ENCODE results near the gene TACC3.

The TACC3 gene

DNA sequence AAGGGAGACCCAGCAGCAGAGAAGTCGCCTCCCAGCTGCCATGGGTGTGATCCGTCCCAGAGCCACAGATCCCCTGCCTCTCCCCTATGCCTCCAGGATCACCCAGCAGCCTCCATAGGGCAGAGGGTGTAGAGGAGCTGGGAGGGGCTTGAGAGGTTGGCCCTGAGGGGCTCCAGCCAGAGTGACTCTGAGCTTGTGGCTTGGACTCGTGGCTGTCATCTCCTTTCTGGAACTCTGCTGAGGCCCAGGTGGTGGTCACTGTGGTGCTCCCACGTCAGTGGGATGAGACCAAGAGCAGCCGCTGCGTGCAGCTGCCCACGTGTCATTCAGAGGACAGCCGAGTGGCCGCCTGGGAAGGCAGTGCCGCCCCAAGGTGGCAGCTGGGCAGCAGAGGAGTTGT, 4.2 kb downstream of the TACC3 start:
- no peak for DNase-seq

DNA sequence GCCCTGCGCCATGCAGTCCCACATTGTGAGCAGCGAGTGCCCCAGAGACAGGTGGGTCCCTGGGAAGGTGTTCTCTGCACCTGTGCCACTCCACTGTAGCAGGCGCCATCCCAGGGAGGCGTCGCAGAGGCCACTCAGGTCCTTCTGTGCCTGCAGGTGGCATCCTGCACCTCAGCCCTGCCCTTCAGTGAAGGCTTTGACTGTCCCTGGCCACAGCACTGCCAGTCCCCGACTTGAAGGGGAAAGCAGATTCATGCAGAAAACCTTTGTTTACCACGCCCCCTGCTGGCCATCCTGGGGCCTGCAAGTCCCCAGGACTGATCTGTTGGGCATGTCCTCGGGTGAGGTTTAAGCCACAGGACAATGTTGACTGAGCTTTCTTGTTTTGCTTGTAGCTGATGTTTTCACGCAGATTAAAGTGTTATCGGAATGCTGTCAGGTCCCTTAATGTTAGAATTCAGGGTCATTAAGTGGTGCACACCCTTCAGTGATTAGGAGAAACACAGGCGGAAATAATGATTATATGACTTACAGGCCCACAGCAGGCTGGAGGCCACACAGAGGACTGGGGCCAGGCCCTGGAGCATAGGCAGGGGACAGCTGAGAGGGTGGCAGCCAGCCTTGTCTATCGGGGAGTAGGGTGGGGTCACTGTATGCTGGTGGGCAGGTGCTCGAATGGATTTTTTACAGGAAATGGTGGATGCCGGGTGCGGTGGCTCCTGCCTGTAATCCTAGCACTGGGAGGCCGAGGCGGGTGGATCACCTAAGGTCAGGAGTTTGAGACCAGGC, 5.0 kb downstream of the TACC3 start:
- peak; percentile 62 to 67 for DNase-seq

DNA sequence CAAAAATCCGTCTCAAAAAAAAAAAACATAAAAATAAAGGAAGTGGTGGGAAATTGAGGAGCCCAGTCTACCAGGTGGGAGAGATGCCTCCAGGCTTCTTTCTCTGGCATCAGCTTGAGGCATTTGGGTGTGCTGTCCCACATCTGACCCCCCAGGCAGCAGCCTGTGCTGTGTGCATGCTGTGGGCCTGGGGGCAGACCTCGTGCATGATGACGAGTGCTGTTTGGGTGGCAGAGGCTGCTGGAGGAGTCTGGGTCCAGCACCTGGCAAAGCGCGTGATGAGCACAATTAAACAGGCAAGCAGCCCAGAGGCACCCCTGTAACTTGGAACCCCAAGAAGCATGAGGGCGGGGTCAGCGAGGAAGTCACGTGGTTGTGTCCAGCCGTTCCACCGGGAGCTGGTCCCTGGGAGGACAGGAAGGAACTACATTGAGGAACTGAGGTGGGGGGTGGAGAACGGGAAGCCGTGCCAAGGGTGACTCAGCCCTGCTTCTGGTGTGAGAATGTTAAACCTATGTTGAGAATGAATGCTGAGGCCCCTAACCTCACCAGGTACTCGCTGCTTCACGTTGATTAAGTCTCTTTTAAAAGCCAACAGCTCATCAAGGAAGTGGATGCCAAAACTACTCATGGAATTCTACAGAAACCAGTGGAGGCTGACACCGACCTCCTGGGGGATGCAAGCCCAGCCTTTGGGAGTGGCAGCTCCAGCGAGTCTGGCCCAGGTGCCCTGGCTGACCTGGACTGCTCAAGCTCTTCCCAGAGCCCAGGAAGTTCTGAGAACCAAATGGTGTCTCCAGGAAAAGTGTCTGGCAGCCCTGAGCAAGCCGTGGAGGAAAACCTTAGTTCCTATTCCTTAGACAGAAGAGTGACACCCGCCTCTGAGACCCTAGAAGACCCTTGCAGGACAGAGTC, 6.1 kb downstream of the TACC3 start:
- DNase-seq: peak; percentile 53 to 74

DNA sequence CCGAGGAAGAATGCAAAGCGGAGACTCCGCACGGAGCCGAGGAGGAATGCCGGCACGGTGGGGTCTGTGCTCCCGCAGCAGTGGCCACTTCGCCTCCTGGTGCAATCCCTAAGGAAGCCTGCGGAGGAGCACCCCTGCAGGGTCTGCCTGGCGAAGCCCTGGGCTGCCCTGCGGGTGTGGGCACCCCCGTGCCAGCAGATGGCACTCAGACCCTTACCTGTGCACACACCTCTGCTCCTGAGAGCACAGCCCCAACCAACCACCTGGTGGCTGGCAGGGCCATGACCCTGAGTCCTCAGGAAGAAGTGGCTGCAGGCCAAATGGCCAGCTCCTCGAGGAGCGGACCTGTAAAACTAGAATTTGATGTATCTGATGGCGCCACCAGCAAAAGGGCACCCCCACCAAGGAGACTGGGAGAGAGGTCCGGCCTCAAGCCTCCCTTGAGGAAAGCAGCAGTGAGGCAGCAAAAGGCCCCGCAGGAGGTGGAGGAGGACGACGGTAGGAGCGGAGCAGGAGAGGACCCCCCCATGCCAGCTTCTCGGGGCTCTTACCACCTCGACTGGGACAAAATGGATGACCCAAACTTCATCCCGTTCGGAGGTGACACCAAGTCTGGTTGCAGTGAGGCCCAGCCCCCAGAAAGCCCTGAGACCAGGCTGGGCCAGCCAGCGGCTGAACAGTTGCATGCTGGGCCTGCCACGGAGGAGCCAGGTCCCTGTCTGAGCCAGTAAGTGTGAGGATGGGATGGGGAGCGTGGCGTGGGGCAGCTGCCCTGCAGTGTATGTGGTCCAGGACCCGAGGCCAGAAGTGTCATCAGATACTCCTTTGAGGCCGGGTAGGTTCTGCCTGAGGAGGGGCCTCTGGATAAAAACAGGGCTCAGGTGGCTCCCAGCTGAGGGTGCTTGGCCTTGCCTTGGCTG, 7.0 kb downstream of the TACC3 start:
- DNase-seq: no peak

DNA sequence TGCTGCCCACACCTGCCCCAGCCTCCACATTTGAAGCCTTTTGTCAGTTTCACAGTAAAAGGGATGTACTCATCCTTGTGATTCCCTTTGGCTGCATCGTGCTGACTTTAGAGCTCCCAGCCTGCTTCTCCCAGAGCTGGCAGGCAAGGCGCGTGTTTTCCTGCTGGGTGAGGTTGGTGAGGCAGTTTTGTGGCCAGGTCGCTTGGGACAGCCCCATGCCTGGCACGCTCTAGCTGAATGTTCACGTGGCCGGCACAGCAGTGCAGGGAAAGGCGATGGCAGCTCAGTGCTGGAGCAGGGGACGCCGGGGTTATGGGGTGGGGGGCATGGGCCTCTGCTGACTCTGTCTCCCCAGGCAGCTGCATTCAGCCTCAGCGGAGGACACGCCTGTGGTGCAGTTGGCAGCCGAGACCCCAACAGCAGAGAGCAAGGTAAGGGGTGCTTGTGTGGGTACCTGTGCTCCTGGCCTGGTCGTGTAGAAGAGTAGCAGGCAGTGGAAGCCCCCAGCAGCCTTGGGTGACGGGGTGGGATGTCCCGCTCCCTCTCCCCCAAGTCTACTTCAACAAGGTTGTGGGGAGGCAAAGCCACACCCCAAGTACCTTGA, 9.3 kb downstream of the TACC3 start:
- DNase-seq: no peak

DNA sequence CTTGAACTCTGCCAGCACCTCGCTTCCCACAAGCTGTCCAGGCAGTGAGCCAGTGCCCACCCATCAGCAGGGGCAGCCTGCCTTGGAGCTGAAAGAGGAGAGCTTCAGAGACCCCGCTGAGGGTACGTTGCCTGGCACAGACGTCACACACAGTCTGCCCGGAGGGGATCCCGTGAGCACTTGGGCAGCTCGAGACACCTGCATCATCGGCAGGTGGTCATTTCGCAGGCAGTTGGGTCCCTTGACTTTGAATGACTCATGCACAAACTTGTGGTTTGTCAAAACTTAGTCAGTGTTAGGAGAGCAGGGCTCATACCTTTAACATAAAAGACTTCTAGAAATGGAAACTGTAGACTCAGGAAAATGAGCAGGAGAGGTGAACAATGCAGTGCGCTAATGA, 9.9 kb downstream of the TACC3 start:
- DNase-seq: no peak

DNA sequence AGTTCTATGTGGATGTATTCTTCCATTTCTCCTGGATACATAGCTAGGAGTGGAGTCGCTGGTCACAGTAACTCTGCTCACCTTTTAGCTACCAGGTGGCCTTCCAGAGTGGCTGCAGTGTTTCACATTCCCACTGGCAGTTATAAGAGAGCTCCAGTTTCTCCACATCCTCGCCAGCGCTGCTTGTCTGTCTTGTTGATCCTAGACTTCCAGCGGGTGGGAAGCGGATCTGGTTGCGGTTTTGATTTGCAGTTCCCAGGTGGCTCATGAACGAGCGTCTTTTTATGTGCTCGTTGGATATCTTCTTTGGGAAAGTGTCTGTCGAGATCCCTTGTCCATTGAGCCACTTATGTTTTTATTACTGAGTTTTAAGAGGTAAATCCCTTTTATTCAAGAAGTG, 11.6 kb downstream of the TACC3 start:
- no peak for DNase-seq

DNA sequence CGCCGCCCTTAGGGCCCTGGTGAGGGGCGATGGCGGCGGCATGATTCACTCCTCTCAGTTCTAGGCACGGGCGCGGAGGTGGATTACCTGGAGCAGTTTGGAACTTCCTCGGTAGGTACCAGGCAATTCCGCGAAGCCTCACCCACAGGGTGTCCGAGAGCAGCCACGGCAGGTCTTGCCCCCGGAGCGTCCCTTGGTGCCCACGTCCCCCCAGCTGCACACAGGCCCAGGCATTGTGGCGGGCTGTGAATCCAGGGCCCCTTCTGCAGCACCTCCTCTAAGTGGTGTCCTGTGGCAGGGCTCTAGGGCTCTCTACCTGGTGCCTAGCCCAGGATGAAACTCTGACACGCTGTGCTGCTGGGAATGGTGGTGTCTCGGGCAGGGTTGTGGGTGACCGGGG, 13.9 kb downstream of the TACC3 start:
- DNase-seq: no peak

DNA sequence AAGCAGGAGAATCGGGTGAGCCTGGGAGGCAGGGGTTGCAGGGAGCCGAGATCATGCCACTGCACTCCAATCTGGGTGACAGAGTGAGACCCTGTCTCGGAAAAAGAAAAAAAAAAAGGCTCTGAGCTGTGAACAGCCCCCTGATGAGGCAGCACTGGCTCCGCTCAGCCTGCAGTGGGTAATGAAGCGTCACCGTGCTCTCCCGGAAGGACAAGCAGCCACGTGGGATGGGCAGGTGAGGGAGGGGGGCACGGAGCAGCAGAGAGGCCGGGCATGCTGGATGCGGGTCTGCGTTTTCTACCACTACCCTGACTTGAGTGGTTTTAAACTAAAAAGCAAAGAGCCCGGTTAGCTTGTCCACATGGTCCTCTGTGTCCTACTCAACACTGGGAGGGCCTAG, 15.5 kb downstream of the TACC3 start:
- DNase-seq: no peak

DNA sequence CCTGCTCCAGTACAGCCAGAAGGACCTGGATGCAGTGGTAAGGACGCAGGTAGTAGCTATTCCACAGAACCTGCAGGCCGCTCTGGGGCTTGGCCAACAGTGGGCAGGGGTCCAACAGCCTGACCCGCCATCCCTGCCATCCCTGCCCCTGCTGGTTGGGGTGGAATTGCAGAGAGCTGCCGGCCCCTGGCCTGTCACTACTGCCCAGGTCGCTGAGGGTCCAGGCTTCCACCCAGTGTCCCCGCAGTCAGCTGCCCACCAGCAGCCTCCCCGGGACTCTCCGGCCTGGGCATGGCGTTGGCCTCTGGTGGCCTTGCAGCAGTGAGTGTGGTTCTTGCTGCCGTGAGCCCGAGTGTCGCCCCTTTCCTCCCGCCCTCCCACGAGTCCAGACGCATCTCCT, 16.3 kb downstream of the TACC3 start:
- no peak for DNase-seq

DNA sequence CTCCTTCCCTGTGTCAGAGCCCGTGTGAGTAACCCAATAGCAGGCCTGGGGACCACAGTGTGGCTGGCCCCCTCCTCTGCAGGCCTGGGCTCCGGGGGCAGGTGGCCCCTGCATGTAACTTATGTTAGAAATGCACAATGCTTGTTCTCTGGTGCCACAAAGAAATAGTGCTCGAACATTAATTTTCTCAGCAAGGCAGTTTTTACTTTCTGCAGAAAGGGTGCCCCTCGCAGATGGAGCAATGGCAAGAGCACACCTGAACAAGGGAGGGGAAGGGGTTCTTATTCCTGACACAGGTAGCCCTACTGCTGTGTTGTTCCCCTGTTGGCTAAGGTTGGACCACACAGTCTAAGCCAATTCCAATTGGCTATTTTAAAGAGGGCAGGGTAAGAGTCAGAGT, 17.1 kb downstream of the TACC3 start:
- no peak for DNase-seq

DNA sequence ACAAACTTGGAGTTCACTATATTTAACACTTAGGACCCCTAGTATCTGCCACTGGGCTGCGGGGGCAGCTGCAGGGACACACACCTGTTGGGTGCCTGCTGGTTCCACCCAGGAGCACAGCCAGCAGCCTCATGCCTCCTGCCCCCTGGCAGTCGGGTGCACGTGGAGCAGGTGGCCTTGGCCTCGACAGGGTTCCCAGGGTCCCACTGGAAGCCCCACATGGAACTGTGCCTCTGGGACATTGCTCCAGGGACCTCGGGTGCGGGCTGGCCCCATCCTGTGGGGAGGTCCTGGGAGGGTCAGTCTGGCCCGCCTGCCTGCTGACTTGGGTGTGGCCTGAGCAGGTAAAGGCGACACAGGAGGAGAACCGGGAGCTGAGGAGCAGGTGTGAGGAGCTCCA, 18.0 kb downstream of the TACC3 start:
- DNase-seq: no peak

DNA sequence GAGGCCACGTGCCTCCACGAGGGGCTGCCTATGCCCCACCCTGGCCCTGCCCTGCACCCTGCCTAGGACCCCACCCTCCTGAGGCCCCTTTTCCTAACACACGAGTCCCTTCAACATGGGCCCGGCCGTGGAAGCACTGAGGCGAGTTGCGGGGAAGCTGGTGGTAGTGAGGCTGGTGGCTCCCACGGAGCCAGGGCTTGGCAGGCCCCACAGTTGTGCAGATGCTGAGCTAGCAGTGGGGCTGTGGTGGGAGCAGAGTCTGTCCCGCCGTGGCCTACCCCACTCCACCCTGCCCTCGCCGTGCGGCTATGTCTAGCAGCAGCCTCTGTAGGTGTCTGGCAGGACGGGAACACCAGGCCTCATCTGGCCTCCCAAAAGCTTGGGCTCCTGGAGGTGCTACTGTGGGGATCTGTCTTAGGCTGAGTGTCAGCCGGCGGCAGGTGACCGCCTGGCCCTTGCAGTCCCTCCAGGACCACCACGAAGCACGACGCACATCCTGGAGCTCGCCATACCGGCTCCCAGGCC, 18.8 kb downstream of the TACC3 start:
- DNase-seq: no peak

DNA sequence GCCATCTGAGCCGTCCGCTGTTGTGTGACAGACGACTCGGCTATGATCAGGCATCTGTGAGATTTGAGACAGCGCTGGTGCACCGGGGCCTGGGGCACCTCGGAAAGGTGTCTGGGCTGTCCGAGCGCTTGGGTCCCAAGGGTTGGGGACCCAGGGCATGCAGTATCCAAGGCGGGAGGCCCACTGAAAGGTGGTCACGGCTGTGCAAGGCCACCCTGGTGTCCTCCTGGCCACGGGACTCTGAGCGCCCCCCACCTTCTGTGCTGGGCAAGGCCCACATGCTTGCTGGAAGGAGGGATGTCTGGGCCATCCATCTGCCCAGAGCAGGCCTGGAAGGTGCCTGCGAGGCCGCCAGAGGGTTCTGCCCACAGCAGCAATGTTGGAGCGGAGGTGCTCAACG, 19.9 kb downstream of the TACC3 start:
- DNase-seq: no peak

DNA sequence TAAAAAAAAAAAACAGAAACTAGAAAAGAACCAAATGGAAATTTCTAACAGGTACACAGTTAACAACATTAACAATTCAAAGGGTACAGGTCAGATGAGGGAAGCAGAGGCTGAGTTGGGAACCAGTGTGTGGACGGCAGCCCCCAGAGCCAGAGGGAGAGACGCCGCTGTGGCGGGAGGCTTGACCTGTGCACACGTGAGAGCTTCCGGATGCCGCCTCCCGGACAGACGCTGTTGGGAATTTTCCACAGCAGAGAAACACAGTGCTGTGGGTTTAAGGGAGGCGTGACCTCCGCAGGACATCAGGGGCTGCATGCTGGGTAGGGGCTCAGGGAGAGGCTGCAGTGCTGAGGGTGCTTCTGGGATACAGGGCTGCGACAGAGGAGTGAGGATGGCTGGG, 22.2 kb downstream of the TACC3 start:
- no peak for DNase-seq

DNA sequence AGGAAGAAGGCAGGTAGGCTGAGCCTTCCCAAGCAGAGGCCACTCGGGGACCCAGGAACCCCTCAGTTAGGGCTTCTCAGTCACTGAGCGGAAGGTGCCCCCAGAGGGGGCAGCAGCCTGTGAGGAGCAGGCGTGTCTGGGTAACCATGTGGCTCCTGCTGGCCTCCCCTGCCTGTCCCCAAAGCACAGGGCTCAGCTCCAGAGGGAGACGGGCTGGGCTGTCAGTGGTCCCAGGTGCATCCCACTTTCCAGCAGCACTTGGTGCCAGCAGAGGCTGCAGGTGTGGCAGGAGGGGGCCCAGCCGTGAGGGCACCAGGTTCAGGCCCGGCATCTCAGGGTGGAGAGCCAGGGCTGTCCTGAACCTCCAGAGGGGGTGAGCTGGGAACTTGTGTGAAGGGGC, 22.7 kb downstream of the TACC3 start:
- DNase-seq: no peak

DNA sequence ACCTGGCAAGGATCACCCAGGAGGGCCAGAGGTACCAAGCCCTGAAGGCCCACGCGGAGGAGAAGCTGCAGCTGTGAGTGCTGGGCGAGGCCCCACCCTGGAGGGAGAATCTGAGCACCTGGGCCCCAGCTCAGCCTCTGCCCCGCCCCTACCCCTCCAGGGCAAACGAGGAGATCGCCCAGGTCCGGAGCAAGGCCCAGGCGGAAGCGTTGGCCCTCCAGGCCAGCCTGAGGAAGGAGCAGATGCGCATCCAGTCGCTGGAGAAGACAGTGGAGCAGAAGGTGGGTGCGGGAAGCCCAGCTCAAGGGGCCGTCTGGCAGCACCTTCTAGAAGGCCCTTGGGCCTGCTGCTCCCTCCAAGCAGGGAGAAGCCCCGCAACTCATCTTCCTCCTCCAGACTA, 23.2 kb downstream of the TACC3 start:
- DNase-seq: no peak

DNA sequence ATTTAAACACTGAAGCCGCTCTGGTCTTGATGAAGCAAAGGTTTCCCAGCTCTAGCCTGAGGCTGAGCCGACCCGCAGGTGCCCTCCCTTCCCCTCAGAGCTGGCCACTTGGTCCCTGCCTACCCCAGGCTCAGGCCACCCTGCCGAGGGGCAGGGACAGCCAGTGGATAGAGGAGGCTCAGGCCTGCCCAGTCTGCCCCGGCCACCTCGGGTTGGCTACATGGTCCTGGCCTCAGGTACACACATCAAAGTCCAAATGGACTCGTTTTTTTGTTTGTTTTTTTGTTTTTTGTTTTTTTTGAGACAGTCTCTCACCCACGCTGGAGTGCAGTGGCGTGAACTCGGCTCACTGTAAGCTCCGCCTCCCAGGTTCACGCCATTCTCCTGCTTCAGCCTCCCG, 23.8 kb downstream of the TACC3 start:
- DNase-seq: no peak

DNA sequence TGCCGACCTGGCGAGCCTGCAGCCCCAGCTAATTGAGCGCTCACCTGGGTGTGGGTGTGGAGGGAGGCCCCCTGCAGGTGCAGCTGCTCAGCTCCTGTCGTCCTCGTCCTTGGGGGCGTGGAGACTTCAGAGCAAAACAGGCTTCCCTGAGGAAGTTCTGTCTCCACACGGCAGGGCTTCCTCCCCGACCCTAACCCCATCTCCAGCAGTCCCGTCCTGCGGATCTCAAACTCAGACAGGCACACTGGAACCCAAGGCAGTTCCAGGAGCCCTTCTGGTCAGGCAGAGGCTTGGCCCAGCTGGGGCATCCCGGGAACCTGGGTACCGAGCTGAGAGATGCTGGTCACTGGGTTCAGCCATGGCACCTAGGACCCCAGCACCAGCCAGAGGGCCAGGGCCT, 24.4 kb downstream of the TACC3 start:
- DNase-seq: no peak

DNA sequence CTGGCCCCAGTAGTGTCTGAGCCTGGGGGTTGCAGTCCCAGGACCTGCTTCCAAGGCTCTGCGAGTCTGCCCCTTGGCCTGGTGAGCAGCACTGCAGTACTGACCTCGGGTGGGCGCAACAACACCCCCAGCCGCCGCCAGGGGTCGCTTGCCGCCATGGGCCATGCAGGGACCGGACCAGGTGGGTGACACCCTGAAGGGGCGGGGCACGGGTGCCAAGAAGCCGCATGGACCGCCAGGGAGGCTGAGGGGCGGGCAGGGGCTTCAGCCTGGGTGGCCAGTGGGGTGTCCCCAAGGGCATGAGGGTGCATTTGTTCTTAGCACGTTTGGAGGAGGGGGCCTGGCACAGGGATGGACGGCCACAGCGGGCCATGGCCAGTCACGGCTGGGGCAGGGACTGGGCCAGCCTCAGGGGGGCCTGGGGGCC, 25.0 kb downstream of the TACC3 start:
- peak; percentile 38 to 63 for DNase-seq

DNA sequence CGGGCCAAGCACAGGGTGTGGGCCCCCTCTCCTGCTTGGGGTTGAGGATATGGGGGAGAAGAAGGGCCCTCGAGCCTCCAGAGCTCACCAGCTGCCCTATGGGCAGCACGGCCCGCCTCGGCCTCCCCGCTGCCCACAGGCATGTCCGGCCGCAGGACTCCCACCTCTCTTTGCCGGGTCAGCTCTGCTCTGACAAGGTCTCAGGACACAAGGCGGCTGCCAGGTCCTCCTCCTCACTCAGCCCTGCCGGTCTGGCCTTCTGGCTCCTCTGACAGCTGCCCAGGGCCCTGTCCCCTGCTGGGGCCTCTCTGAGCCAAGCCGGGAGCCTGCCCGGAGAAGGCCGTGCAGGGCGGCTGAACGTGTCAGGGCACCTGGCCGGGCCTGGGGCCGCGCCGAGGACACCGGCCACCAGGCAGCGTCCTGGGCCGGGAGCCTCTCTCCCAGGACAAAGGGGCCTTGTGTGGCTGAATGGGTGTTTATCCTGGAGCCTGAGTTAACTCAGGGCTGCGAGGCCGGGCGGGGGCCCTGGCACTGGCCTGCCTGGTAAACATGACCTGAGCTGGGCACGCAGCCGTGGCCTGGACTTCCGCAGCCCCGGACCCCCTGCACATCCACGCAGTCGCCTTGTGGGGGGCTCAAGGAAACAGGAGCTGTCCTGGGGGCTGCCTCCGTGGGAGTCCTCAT, 25.7 kb downstream of the TACC3 start:
- DNase-seq: no peak

DNA sequence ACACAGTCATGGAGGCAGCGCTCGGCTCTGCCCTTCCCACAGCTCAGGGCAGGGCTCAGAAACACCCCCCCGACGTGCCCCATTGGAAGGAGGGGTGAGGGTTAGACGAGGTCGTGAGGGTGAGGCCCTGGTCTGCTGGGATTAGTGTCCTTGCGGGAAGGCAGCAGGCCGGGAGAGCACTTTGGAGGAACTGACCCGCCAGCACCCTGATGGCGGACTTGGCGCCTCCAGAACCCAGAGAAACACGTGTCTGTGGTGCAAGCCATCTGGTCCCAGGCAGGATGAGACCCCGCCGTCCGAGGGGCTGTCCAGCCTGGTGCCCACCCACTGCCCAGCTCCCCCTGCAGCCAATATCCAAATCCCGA, 26.3 kb downstream of the TACC3 start:
- DNase-seq: no peak

Measured in SW 1271 (cell line).